DMS53 (cell line): Measurements from ENCODE around the gene GNPNAT1.
"Not testable (repeated sequence)": the region's sequence is repeated elsewhere in the genome, so short reads cannot be mapped to it uniquely, and the experiment has no call there.

Experiments
- DNase-seq: peaks from one replicate; lab custom pipeline; 2025; lab: John Stamatoyannopoulos, UW

Gene GNPNAT1

DNA sequence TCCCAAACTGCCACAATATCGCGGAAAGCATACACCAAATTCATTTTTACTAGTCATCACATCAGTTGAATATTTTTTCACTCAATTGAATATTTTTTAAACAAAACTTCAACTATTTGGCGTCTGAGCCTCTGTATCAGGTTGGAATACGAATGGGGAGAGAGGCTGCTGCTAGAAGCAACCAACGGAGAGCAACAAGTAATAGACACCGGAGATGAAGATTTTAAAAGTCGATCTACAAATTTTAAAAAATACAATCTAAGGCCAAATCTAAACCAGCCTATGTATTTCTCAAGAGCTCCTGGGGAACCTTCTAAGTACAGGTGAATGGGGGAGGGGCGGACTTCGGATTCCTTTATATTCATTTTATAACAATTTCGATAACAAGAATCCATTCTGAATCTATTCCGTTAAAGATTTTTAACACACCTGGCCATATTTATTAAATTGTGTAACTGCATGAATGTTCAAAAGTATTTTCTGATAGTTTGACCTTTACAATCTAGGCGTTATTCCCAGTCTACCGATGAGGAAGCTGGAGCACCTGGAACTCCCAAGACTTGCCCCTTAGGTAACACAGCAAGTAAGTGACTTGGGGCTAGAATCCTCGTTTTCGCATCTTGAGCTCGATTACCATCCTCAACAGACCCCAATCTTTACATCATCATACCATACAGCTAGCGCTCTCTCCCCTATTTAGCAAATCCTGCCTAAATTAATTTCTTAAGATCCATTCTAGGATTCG is 1.2 kb downstream of the GNPNAT1 start:
- peak; percentile 46 for DNase-seq

DNA sequence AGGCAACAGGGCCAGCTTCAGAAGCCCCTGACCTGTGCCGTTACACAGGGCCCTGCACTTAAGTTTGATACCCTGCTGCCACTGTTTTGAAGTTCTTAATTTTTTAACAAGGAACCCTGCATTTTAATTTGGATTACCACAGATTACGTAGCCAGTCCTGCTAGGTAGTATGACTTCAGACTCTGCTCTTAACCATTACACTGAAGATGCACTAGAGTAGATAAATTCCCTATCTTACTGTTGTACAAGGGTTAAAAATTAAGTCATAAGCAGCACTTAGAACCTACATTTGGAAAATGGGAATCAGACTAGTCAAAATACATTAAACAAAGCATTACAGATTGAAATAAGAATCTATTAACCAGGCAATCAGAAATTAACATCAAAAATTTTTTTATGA is 2.3 kb downstream of the GNPNAT1 start:
- DNase-seq = no peak

DNA sequence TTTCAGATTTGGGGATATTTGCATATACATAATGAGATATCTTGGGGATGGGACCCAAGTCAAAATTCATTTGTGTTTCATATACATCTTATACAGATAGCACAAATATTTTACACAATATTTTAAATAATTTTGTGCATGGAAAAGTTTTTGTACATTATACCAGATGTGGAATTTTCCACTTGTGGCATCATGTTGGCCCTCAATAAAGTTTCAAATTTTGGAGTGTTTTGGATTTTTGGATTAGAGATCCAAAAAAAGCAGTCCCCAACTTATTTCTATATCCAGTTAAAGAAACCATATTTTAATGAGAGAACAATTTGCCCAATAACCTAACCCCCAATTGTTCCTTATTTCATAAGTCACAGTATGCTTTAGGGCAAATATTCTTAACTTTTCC is 4.5 kb downstream of the GNPNAT1 start:
- no peak for DNase-seq

DNA sequence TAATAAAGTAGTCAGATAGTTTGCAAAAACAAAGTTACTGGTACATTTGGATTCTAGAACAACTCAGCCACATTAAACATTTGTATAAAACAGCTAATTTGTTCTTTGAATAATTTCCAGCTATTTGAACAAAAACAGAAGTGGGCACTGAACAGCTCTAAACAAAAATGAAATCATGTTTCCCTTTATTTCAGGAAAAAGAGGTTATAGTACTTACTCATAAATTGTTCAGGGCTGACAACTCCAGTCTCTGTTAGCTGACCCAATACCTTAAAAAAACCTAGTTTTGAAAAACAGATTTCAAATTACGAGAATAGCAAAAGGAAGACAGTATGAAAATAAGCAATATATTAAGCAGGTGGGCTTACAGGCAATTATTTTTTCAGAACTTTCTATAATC is 8.2 kb downstream of the GNPNAT1 start:
- no peak for DNase-seq

DNA sequence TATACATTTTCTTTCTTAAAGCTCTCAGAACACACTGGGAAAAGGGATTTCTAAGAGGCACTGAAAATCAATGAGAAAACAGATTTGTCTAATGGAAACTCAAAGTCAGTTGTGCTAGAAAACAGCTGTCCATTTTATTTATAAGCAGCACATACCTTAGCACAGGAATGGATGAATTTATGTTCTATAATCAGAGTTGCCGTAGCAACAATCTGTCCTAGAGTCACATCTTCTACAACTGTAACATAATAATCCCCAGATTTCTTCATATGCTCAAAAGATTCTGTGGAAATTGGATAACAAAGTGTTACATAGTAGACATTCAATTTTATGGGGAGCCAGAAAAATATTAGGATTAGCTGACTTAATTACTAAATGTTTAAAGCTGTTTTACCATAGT is 9.8 kb downstream of the GNPNAT1 start:
- no peak for DNase-seq

DNA sequence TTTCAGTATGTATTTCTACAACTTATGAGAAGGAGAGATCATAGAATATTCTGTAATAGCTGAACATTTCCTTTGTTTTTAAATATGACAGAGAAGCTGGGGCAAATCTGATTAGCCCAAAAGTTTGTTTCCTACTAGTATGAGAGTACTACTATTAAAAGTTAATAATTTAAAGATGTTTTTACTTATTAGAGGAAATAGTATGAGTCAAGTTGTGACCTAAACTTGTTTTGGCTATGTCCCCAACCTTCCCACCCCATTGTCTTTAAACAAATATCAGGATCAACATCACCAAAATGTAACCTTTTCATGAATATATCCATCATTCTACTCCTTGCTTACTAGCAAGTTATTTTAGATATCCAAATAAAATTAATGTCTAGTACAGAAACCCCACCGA is 10.5 kb downstream of the GNPNAT1 start:
- no peak for DNase-seq

DNA sequence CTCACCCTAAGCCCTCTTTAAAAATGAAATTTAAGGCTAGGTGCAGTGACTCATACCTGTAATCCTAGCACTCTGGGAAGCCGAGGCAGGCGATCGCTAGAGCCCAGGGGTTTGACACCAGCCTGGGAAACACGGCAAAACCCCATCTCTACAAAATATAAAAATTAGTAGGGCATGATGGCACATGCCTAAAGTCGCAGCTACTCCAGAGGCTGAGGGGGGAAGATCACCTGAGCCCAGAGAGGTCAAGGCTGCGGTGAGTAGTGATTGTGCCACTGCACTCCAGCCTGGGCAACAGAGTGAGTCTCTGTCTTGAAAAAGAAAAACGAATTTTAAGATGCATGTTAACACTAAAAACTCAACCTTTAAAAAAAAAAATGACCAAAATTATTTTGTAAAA is 12.7 kb downstream of the GNPNAT1 start:
- no peak for DNase-seq

DNA sequence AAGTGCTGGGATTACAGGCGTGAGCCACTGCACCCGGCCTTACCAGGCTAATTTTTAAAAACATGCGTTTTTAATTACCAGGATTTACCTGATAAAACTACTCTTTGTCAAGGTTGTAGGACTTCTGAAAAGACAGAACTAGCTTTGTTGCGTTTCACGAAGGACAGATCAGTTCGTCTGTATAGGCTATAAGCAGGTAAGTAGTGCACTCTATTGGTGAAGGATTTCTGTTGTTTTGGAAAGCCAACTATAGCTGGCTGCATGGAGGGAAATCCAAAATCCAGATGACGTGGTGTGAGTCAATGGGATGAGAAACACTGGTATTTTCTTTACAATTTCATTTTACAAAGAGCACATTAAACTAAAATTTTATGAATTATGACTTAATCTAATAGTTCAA is 14.6 kb downstream of the GNPNAT1 start:
- no peak for DNase-seq

DNA sequence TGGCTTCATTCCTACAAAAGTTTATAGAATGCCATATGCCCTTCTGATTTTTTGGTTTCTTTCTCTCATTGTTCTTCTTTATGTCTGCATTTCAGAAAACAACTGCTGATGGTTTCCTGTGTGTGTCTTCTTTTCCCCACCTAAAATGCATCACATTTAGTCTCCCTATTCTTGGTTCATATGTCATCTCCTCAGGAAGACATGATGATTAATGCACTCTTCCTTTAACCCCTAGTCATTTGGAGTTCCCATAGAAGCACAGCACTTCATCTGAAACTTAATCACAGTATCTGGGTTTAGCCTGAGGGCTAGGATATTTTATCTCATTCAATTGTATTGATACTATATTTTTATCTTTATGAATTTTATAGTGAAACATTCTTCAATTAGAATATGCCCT is 21.5 kb downstream of the GNPNAT1 start:
- no peak for DNase-seq

DNA sequence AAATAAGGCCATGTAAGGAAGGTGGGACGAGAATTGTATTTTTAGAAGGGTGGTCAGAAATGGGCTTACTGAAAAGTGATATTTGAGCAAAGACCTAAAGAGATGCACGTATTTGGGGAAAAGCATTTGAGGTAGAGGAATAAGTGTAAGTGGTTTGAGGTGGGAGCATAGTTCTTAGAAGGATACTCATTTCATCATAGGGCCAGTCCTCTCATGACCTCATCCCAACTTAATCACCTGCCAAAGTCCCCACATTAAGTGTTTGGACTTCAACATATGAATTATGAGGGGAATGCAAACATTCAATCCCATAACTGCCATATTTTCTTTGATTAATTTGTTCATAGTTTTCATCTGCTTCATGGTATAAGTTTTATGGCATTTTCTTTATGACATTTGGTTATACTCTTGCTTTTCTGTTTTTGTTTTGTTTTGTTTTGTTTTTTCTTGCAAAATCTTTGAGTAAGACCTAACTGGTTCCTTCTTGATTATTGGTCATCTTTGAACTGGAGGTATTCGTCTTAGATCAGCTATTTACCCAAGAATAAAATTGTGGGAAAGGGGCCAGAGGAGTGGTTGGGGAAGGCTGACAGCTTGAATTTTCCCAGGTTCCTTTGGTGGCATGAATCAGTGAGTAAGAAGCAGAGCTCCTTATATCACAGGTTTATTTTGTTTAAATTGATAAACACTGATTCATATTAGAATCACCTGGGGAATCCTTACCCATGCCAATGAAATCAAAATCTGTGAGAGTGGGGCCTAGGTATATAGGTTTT is 24.2 kb downstream of the GNPNAT1 start:
- no peak for DNase-seq

DNA sequence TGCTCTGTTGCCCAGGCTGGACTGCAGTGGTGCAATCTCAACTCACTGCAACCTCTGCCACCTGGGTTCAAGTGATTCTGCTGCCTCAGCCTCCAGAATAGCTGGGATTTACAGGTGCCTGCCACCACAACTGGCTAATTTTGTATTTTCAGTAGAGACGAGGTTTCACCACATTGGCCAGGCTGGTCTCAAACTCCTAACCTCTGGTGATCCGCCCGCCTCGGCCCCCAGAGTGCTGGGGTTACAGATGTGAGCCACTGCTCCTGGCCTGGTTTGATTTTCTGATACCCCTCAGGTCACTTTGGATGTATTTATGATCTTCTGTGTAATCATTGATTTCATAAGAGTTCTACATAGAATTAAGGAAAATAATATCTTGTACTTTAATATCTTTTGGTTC is 28.5 kb downstream of the GNPNAT1 start:
- not testable (repeated sequence) for DNase-seq

DNA sequence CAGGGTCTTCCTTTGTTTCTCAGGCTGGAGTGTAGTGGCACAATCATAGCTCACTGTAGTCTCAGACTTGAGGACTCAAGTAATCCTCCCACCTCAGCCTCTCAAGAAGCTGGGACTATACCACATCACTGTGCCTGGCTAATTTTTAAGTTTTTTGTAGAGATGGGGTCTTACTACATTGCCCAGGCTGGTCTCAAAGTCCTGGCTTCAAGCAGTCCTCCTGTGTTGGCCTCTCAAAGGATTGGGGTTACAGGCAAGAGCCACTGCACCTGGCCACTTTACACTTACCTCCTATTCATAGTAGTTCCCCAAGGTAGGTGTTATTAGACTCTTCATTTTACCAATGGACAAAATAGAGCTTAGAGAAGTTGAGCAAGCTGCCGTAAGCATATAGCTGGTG is 32.3 kb downstream of the GNPNAT1 start:
- DNase-seq = no peak

DNA sequence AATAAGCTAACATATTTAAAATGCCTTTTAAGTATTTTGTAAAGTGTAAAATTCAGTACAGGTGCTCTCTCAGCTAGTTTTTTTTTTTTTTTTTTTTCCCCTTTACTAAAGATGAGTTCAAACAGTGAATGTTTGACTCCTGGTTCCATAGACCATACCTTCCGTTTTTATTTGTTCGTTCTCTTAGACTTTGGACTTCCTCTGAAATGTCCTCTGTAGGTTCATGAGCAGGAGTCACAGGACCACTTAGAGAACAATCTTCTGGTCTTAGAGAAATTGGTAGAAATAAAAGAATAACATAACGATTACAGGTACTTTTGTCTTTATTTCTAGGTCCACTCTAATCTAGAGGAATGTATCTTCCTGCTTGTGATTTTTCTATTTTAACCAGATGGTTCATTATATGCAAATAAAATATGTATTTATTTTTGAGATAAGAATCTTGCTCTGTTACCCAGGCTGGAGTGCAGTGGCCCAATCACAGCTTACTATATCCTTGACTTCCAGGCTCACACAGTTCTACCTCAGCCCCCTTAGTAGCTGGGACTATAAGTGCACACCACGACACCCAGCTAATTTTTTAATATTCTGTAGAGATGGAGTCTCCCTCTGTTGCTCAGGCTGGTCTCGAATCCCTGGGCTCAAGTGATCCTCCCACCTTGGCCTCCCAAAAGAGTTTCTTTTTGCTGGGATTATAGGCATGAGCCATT is 35.6 kb downstream of the GNPNAT1 start:
- DNase-seq = peak; percentile 81

DNA sequence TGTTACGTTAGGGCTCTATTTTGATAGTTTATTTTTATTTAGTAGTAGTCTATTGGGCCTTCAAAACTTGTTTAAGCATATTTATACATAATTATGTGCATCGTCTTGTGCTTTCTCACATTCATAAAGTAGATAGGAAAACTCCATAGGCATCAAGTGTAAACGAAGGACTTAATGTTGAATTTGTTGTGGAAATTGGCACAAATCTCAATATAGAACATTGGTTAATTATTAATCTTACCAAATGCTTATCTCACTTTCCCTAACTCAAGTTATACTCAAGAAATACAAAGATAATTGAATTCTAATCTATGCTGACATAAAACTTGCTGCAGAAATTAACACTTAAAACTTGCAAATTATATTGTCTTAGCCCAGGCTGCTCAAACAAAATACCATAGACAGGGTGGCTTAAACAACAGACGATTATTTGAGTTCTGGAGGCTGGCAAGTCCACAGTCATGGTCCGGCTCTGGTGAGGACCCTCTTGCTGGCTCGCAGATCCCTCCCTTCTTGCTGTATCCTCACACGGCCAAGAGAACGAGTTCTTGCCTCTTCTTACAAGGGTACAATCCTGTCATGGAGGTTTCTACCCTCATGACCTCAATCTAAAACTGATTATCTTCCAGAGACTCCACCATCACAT is 42.6 kb downstream of the GNPNAT1 start:
- no peak for DNase-seq

DNA sequence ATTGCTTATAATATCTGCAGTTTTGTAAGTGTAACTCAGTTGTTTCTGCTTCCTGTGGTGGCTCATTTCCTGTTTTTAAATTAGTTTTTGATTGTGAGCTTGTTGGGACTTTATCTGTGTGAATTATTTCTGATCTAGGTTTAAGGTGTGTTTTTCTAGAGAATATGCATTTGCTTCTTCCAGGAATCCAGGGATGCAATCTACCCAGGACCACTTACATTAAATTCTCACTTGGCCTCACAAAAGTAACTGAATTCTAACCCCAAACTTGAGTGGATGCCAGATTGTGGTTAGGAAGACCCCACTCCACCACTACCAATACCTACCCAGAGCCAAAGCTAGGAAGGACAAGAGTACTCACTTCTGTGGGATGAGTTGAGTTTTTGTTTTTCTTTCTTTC is 49.5 kb downstream of the GNPNAT1 start:
- DNase-seq = no peak

DNA sequence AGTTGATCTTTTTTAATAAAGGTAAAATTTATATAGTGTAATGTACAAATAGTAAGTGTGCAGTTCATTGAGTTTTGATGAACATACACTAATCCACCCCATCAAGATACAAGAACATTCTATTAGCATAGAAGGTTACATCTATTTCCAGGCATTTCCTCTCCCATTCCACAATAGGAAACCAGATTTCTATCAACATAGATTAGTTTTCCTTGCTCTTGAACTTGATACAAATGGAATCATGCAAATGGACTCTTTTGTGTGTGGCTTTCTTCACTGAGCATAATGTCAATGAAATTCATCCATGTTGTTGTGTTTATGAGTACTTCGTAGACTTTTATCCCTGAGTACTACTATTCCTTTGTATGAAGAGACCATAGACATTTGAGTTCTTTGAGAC is 50.7 kb downstream of the GNPNAT1 start:
- DNase-seq = no peak

DNA sequence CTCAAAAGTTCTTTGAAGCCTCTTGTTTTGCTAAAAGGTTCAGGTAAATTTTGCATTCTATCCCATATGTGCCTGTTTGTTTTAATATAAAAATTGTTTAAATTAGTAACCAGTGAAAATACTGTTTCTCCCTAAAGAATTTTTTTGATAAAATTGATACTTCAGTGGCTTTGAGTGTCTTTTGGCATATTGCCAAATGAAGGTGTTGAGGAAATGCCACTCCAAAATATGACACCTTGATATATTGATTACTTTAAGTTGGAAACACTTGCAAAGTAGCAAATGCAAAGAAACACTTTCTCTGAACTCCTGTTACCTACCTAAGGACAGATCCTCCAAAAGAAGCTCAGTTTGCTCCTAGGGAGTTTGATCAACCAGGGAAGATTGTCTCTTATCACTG is 53.0 kb downstream of the GNPNAT1 start:
- DNase-seq = no peak

DNA sequence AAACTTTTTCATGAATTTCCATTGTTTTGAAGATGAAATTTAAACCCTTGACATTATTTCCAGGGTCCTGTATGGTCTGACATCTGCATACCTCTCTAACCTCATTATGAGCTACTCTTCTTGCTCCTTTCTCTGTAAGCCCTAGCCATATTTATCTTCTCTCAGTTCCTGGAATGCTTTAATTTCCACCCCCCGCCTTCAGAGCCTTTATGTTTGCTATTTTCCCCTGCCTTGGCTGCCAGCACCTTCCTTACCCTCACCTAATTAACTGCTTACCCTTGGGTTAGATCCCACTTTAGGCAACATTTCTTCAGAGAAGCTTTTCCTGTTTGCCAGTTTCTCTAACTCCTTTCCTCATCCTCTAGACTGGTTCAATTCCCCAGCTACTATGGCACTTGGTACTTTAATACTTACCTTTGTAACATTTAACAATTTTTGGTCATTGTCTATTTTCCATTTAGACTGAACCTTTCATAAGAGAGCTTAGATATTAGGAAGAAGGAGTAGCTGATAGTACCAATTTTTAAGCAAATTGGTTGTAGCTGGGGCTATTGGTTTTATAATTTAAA is 55.4 kb downstream of the GNPNAT1 start:
- no peak for DNase-seq

DNA sequence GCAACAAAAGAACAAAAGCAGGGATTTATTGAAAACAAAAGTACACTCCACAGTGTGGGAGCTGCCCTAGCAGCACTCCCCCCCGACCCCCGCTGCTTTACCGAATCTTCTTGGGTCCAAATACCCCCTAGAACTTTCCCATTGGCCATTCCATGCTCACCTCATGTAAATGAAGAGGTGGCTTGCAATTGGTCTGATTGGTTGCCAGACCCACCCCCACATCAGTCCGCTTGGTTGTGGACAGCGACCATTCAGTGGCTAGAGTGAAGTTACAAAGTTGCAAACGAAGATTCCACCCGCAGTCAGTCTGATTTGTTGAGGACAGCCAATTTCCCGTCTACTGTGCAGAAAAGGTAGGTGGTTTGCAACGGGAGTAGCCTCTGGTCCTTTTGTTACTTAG is 57.6 kb downstream of the GNPNAT1 start:
- no peak for DNase-seq

DNA sequence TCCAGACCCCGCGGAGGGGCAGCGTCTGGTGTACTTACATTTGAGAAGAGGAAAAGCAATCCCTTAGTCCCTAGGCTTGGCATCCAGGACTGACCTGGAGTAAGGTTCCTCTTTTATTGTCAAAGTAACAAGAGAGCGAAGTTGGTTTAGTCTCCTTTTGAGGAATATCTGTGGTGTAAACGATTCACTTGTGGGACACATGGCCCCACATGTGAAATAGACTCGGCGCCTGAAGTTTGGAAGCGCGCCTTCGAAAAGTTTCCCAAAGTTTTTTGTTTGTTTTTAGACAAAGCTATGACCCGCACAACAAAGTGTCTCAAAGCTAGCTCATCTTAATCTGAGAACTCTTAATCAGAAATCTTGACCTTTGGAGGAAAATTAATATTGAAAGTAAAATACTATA is 60.7 kb downstream of the GNPNAT1 start:
- no peak for DNase-seq

DNA sequence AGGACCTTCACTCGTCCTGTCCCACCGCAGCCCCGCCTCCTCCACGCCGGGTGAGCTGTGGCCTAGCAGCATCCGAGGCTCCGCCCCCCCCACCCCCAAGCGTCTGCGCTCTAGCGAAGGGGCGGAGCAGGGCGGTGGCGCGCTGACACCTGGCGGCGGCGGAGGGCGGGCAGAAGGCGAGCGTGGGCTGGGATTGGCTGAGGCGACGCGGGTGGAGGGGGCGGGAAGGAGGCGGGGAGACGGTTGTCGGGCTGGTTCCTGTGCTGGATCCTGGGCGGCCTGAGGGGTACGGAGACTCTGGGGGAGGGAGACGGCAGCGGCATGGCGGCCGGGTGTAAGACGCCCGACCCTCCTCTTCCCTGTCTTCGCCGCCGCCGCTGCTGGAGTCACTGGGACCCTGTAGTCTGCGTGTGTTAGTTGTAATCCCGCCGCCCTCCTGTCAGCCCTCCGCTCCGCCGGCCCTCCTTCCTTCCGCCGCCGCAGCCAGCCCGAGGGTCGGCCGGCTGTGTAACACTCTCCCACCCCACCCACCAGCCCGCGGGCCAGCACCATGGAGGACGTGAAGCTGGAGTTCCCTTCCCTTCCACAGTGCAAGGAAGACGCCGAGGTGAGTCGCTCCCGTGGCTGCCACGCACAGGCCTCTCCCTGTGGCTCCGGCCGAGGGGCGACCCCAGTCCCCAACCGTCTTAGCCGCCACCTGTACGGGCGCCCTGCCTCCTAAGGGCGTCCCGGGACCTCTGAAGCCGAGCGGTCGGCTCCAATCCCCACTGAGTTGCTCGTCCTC is 61.3 kb downstream of the GNPNAT1 start, which contains the start of gene STYX:
TSS of gene STYX (plus strand) at position 242 of the 784 bp plus-strand sequence. CDS start at position 551, 309 bp downstream.
- peak; percentile 98 for DNase-seq
